Caco-2 (cell line): ENCODE measurements around the gene TRIM7. TPM values are rescaled to one million over a fixed set of nuclear protein-coding genes. Genes with fewer than 3 reads are reported as not detected.
A peak's percentile ranks its signal among the peaks of the same experiment; 100 is the strongest.
"Not testable (repeated sequence)": the region's sequence is repeated elsewhere in the genome, so short reads cannot be mapped to it uniquely, and the experiment has no call there.

ENCODE experiments used
- BruUV-seq: library from RNA; stranded (reverse); fragments of 400-500 nt; replicated peaks from 2 replicates; lab custom pipeline; 2021; lab: Mats Ljungman, UMichigan
- CTCF ChIA-PET: fragments of 300-600 bp; sonication (Branson Sonifier 250); formaldehyde crosslinking; loops from one replicate; lab custom pipeline; 2022; ENCODE audit warnings: antibody characterized with exemption; lab: Charles Lee
- POLR2A ChIA-PET: fragments of 300-600 bp; sonication (Branson Sonifier 250); formaldehyde crosslinking; loops from one replicate; lab custom pipeline; 2022; ENCODE audit warnings: antibody characterized with exemption; lab: Charles Lee
- DNase-seq, 2 experiments: peaks; one replicate each; pipeline versions ENCODE4 v3.0.0 to v3.0.0-alpha.2; 2020 to 2022
- H3K27me3 ChIP-seq: replicated peaks from 2 replicates; pipeline ENCODE4 v1.6.0; 2011; ENCODE audit warnings: low read length; ENCODE audit not compliant: control insufficient read depth, insufficient read depth
- H3K36me3 ChIP-seq: 2 replicates; pipeline ENCODE4 v1.5.1; 2011; ENCODE audit warnings: low read length; ENCODE audit not compliant: control insufficient read depth, insufficient read depth
- H3K4me1 ChIP-seq: fragments of 250-450 bp; sonication (Bioruptor Pico); 2 replicates; pipeline ENCODE4 v1.5.1; 2020; ENCODE audit warnings: mild to moderate bottlenecking
- H3K4me3 ChIP-seq: 2 replicates; pipeline ENCODE4 v1.5.1; 2011; ENCODE audit warnings: low read depth, mild to moderate bottlenecking, control low read depth, low read length
- H3K9me3 ChIP-seq: fragments of 250-450 bp; sonication (Bioruptor Pico); 2 replicates; pipeline ENCODE4 v1.5.1; 2020; ENCODE audit warnings: mild to moderate bottlenecking, moderate library complexity
- H3K27ac Mint-ChIP-seq: one replicate; pipeline ENCODE4 v1.8.0; 2022; ENCODE audit warnings: mixed read lengths; ENCODE audit not compliant: unreplicated experiment
- H3K27me3 Mint-ChIP-seq: one replicate; pipeline ENCODE4 v1.8.0; 2022; ENCODE audit warnings: mixed read lengths; ENCODE audit not compliant: insufficient read depth, unreplicated experiment
- H3K36me3 Mint-ChIP-seq: one replicate; pipeline ENCODE4 v1.8.0; 2022; ENCODE audit warnings: mild to moderate bottlenecking, mixed read lengths; ENCODE audit not compliant: insufficient read depth, unreplicated experiment
- H3K4me1 Mint-ChIP-seq: one replicate; pipeline ENCODE4 v1.8.0; 2022; ENCODE audit warnings: low read depth, mixed read lengths; ENCODE audit not compliant: unreplicated experiment
- H3K4me3 Mint-ChIP-seq: one replicate; pipeline ENCODE4 v1.8.0; 2022; ENCODE audit warnings: mild to moderate bottlenecking, moderate library complexity, mixed read lengths; ENCODE audit not compliant: unreplicated experiment
- H3K9me3 Mint-ChIP-seq: one replicate; pipeline ENCODE4 v1.8.0; 2022; ENCODE audit warnings: mixed read lengths; ENCODE audit not compliant: unreplicated experiment
- CTCF ChIP-seq, 2 experiments: fragments of 200-600 bp in 1 of 2; IDR thresholded peaks; 1 replicate in 1 of 2; 2 replicates in 1 of 2; pipeline versions ENCODE4 v1.5.1 to v1.8.0; 2011 to 2022; ENCODE audit warnings: antibody characterized with exemption in 1 of 2, control low read depth in 1 of 2, inconsistent platforms in 1 of 2, low read depth in 1 of 2, low read length in 1 of 2, mild to moderate bottlenecking in 1 of 2, moderate library complexity in 1 of 2; ENCODE audit not compliant: insufficient read depth in 1 of 2, severe bottlenecking in 1 of 2, unreplicated experiment in 1 of 2
- intact Hi-C: fragments of 100-400 bp; cut with micrococcal nuclease; formaldehyde crosslinking; loops from one replicate; pipeline ENCODE4 v1.10.0; 2022; ENCODE audit not compliant: unreplicated experiment
- total RNA-seq: library from RNA; stranded (reverse); gene quantifications from 2 replicates; pipeline ENCODE4 v1.2.3, GENCODE V29; 2022

Gene TRIM7
- total RNA-seq, 1 experiment from 2014 or later = 0.86 TPM

GRCh38 chr5:181164076-181164952, 40.7 kb downstream of the TRIM7 start:
- Mint-ChIP-seq H3K9me3 (no peaks in the 10 kb centered on the region), H3K4me1 (peaks cover 10% of the 10 kb centered on the region), H3K27me3 (peaks cover 3% of the 10 kb centered on the region), H3K4me3 (no peak overlapping the region), H3K36me3 (peaks cover 5% of the 10 kb centered on the region), H3K27ac (no peak overlapping the region)
- TF ChIP-seq CTCF (IDR thresholded peaks at IDR 0.05; ENCODE audit: insufficient read depth in 1 of 2, low read depth in 1 of 2, low read length in 1 of 2, severe bottlenecking in 1 of 2, unreplicated experiment in 1 of 2) = no peak
- intact Hi-C loops = no loop called here
- ChIA-PET CTCF (no interaction called here), POLR2A (no interaction called here)
- BruUV-seq = no TSS peak
- H3K9me3 ChIP-seq = no peaks in the 10 kb centered on the region
- no peak overlapping the region for H3K4me3 ChIP-seq
- no peak for DNase-seq
- no peaks in the 10 kb centered on the region for H3K36me3 ChIP-seq
- no peaks in the 10 kb centered on the region for H3K27me3 ChIP-seq
- H3K4me1 ChIP-seq = peaks cover 15% of the 10 kb centered on the region

GRCh38 chr5:181163487-181164075, 41.4 kb downstream of the TRIM7 start:
- no peaks in the 10 kb centered on the region for H3K9me3 ChIP-seq
- H3K36me3 ChIP-seq = no peaks in the 10 kb centered on the region
- ChIA-PET POLR2A (no interaction called here), CTCF (no interaction called here)
- H3K27me3 Mint-ChIP-seq = no peaks in the 10 kb centered on the region
- H3K4me1 ChIP-seq = peaks cover 15% of the 10 kb centered on the region
- TF ChIP-seq CTCF (IDR thresholded peaks at IDR 0.05; ENCODE audit: insufficient read depth in 1 of 2, low read depth in 1 of 2, low read length in 1 of 2, severe bottlenecking in 1 of 2, unreplicated experiment in 1 of 2) = no peak
- H3K36me3 Mint-ChIP-seq = peaks cover 4% of the 10 kb centered on the region
- H3K9me3 Mint-ChIP-seq = no peaks in the 10 kb centered on the region
- no peak overlapping the region for H3K27ac Mint-ChIP-seq
- peaks cover 7% of the 10 kb centered on the region for H3K4me1 Mint-ChIP-seq
- no peak for DNase-seq
- no peak overlapping the region for H3K4me3 Mint-ChIP-seq
- no peak overlapping the region for H3K4me3 ChIP-seq
- intact Hi-C loops = no loop called here
- H3K27me3 ChIP-seq = no peaks in the 10 kb centered on the region
- BruUV-seq = no TSS peak

GRCh38 chr5:181161534-181162175, 43.3 kb downstream of the TRIM7 start:
- ChIA-PET CTCF (interaction anchor here (1.0 kb wide), 1 partner anchor 11 kb away, joined by 4 read pairs; no protein-coding TSS in a partner anchor), POLR2A (no interaction called here)
- H3K27me3 ChIP-seq = no peaks in the 10 kb centered on the region
- H3K4me3 ChIP-seq = no peak overlapping the region
- intact Hi-C loops = no loop called here
- Mint-ChIP-seq H3K36me3 (peaks cover 4% of the 10 kb centered on the region), H3K27me3 (no peaks in the 10 kb centered on the region), H3K27ac (peak overlapping the region; percentile 94), H3K4me3 (peak overlapping the region; percentile 66), H3K4me1 (peaks cover 7% of the 10 kb centered on the region), H3K9me3 (no peaks in the 10 kb centered on the region)
- H3K4me1 ChIP-seq = peaks cover 11% of the 10 kb centered on the region
- H3K36me3 ChIP-seq = no peaks in the 10 kb centered on the region
- TF ChIP-seq CTCF (IDR thresholded peaks at IDR 0.05; ENCODE audit: insufficient read depth in 1 of 2, low read depth in 1 of 2, low read length in 1 of 2, severe bottlenecking in 1 of 2, unreplicated experiment in 1 of 2) = no peak
- no peak for DNase-seq
- H3K9me3 ChIP-seq = no peaks in the 10 kb centered on the region
- TSS peak; percentile 85 for BruUV-seq

GRCh38 chr5:181160755-181161533, 44.1 kb downstream of the TRIM7 start:
- BruUV-seq = not testable (repeated sequence)

More at GRCh38 chr5:181160755-181161533, 44.1 kb downstream of the TRIM7 start:
- POLR2A ChIA-PET, intact Hi-C loops, H3K4me3 ChIP-seq, H3K4me1 Mint-ChIP-seq, H3K9me3 ChIP-seq, H3K36me3 Mint-ChIP-seq, H3K9me3 Mint-ChIP-seq, H3K27me3 Mint-ChIP-seq, H3K27me3 ChIP-seq, H3K36me3 ChIP-seq: not testable (repeated sequence)
- CTCF ChIA-PET = interaction anchor here (1.0 kb wide), 1 partner anchor 12 kb away, joined by 4 read pairs; no protein-coding TSS in a partner anchor
- DNase-seq = peak; percentile 52 to 75
- peaks cover 11% of the 10 kb centered on the region for H3K4me1 ChIP-seq
- Mint-ChIP-seq H3K27ac (peak overlapping the region; percentile 94), H3K4me3 (peak overlapping the region; percentile 66)
